Motor neuron (in vitro differentiated cells): ENCODE results near the gene ZNF793. TPM values are rescaled to one million over a fixed set of nuclear protein-coding genes. Genes with fewer than 3 reads are reported as not detected.

ENCODE experiments used
- ATAC-seq, 8 experiments: fragments of 200-7000 bp; cut with Tn5 transposase; replicated peaks in 6 of 8; 2 replicates each; pipeline ENCODE4 v1.8.0; 2021; ENCODE audit warnings: mild to moderate bottlenecking in 8 of 8, moderate library complexity in 8 of 8
- H3K27ac ChIP-seq, 2 donors: fragments of 250-450 bp; sonication (Bioruptor Pico); 2 replicates each; pipeline ENCODE4 v1.9.0; 2021; ENCODE audit warnings: antibody characterized with exemption in 2 of 2, mild to moderate bottlenecking in 2 of 2, moderate library complexity in 1 of 2
- H3K4me1 ChIP-seq, 2 donors: fragments of 250-450 bp; sonication (Bioruptor Pico); replicated peaks in 1 of 2; 2 replicates each; pipeline ENCODE4 v1.6.1; 2021; ENCODE audit warnings: antibody characterized with exemption in 2 of 2, mild to moderate bottlenecking in 2 of 2, moderate library complexity in 1 of 2
- H3K4me3 ChIP-seq, 5 donors: fragments of 250-450 bp; sonication (Bioruptor Pico); 2 replicates each; pipeline ENCODE4 v1.9.0; 2021; ENCODE audit warnings: antibody characterized with exemption in 5 of 5, mild to moderate bottlenecking in 5 of 5, moderate library complexity in 4 of 5
- WGBS, 10 experiments: fragments of 450-650 bp; shearing (Covaris generic); methylation state at CpG; one replicate each; pipeline ENCODE4 v1.0.0; 2022; 5-methylcytosine and 5-hydroxymethylcytosine counted together
- in situ Hi-C, 9 experiments: fragments of 400-800 bp; cut with MboI; loops; one replicate each; pipeline ENCODE4 v1.15.0; 2021; ENCODE audit warnings: low sequenced_read_pairs in 9 of 9, low pct_unique_long_range_greater_than_20kb in 2 of 9; ENCODE audit not compliant: unreplicated experiment in 9 of 9
- total RNA-seq, 8 experiments: library from RNA; unstranded; fragments of 300-600 nt; gene quantifications; 2 replicates each; pipeline versions ENCODE4 v1.2.3 to v1.2.4, GENCODE V29; 2022

Gene ZNF793
- total RNA-seq, 8 experiments from 2014 or later = 0.87 to 18.0 (median 10.9) TPM

GRCh38 chr19:37511186-37511585 lies 4.4 kb downstream of the ZNF793 start:
- Histone ChIP-seq H3K4me3 (no peak overlapping the region), H3K4me1 (no peaks in the 10 kb centered on the region), H3K27ac (no peak overlapping the region)
- WGBS, 10 experiments = 60 to 97% (median 80%) methylated on average over 1 to 3 of the region's 3 CpGs; no CpG with 5 or more reads in 3 of the 10 experiments
- in situ Hi-C loops = no loop called here
- no peak for ATAC-seq

GRCh38 chr19:37511821-37512220 lies 5.1 kb downstream of the ZNF793 start:
- no peak overlapping the region for H3K4me3 ChIP-seq
- H3K4me1 ChIP-seq = no peaks in the 10 kb centered on the region
- H3K27ac ChIP-seq = no peak overlapping the region
- no peak for ATAC-seq
- in situ Hi-C loops = no loop called here
- WGBS, 10 experiments = 0 to 100% (median 90%) methylated on average over 1 to 3 of the region's 3 CpGs; no CpG with 5 or more reads in 2 of the 10 experiments

- Histone ChIP-seq H3K4me1 (no peaks in the 10 kb centered on the region), H3K4me3 (no peak overlapping the region), H3K27ac (no peak overlapping the region)
- in situ Hi-C loops = no loop called here
- WGBS, 10 experiments = 0 to 92% (median 67%) methylated on average over 1 to 2 of the region's 2 CpGs; no CpG with 5 or more reads in 1 of the 10 experiments
- no peak for ATAC-seq
Observed at GRCh38 chr19:37513397-37513796, 6.7 kb downstream of the ZNF793 start.

GRCh38 chr19:37519890-37520289 lies 13.2 kb downstream of the ZNF793 start:
- in situ Hi-C loops = no loop called here
- no peak for ATAC-seq
- no peak overlapping the region for H3K27ac ChIP-seq
- H3K4me1 ChIP-seq = no peaks in the 10 kb centered on the region
- no peak overlapping the region for H3K4me3 ChIP-seq
- WGBS, 10 experiments = 83 to 100% methylated on average over 1 of the region's 2 CpGs; no CpG with 5 or more reads in 8 of the 10 experiments

- in situ Hi-C loops = no loop called here
- Histone ChIP-seq H3K4me1 (no peaks in the 10 kb centered on the region), H3K27ac (no peak overlapping the region), H3K4me3 (no peak overlapping the region)
- 66 to 100% (median 98%) methylated on average over 1 to 7 of the region's 7 CpGs; no CpG with 5 or more reads in 2 of the 10 experiments for WGBS, 10 experiments
- no peak for ATAC-seq
Observed at GRCh38 chr19:37537391-37537947, 30.7 kb downstream of the ZNF793 start.

- H3K4me3 ChIP-seq = no peak overlapping the region
- in situ Hi-C loops = no loop called here
- no peak overlapping the region for H3K27ac ChIP-seq
- no peaks in the 10 kb centered on the region for H3K4me1 ChIP-seq
- ATAC-seq = peak in 3 of 8 experiments; percentile 34 to 95 (median 89)
- 0 to 98% (median 84%) methylated on average over 1 to 38 of the region's 65 CpGs; no CpG with 5 or more reads in 2 of the 10 experiments for WGBS, 10 experiments
Observed at GRCh38 chr19:37551129-37551993, 44.6 kb downstream of the ZNF793 start.

- no peak for ATAC-seq
- H3K27ac ChIP-seq = no peak overlapping the region
- H3K4me1 ChIP-seq = no peaks in the 10 kb centered on the region
- in situ Hi-C loops = no loop called here
- H3K4me3 ChIP-seq = no peak overlapping the region
- 61 to 100% (median 90%) methylated on average over 1 to 3 of the region's 3 CpGs; no CpG with 5 or more reads in 2 of the 10 experiments for WGBS, 10 experiments
Observed at GRCh38 chr19:37563518-37563917, 56.8 kb downstream of the ZNF793 start.

GRCh38 chr19:37564624-37565369 lies 58.1 kb downstream of the ZNF793 start:
- H3K27ac ChIP-seq = no peak overlapping the region
- no peak overlapping the region for H3K4me3 ChIP-seq
- no peaks in the 10 kb centered on the region for H3K4me1 ChIP-seq
- WGBS, 10 experiments = 43 to 100% (median 80%) methylated on average over 2 to 6 of the region's 7 CpGs
- ATAC-seq = no peak
- in situ Hi-C loops = no loop called here

- Histone ChIP-seq H3K27ac (no peak overlapping the region), H3K4me1 (no peaks in the 10 kb centered on the region), H3K4me3 (no peak overlapping the region)
- in situ Hi-C loops = no loop called here
- ATAC-seq = no peak
Observed at GRCh38 chr19:37565370-37565669, 58.6 kb downstream of the ZNF793 start.

GRCh38 chr19:37572203-37572602 lies 65.5 kb downstream of the ZNF793 start:
- no peak overlapping the region for H3K27ac ChIP-seq
- no peak for ATAC-seq
- no peaks in the 10 kb centered on the region for H3K4me1 ChIP-seq
- H3K4me3 ChIP-seq = no peak overlapping the region
- in situ Hi-C loops = no loop called here

- in situ Hi-C loops = no loop called here
- no peak for ATAC-seq
Observed at GRCh38 chr19:37583340-37583739, 76.6 kb downstream of the ZNF793 start.

More at GRCh38 chr19:37583340-37583739, 76.6 kb downstream of the ZNF793 start:
- Histone ChIP-seq H3K4me3 (no peak overlapping the region), H3K4me1 (no peaks in the 10 kb centered on the region), H3K27ac (no peak overlapping the region)
- WGBS, 10 experiments = 0 to 100% (median 82%) methylated on average over 1 to 2 of the region's 2 CpGs; no CpG with 5 or more reads in 2 of the 10 experiments
